ENCODE measurements around the gene NEDD4L.

The NEDD4L gene

GRCh38 chr18:58241026-58241679 is 197.1 kb downstream of the NEDD4L start:
- no peaks in the 10 kb centered on the region for H3K27me3 Mint-ChIP-seq
- no peaks in the 10 kb centered on the region for H3K9me3 Mint-ChIP-seq
- H3K4me1 Mint-ChIP-seq (ENCODE audit: low read depth in 2 of 2) = no peaks in the 10 kb centered on the region
- H3K36me3 Mint-ChIP-seq (ENCODE audit: insufficient read depth) = no peaks in the 10 kb centered on the region
- ATAC-seq (replicated peaks) = no peak
- DNase-seq = no peak
- H3K27ac Mint-ChIP-seq = no peak overlapping the region
- no peak overlapping the region for H3K4me3 Mint-ChIP-seq

- no peak for DNase-seq
- Mint-ChIP-seq H3K4me1 (ENCODE audit: low read depth in 2 of 2) (no peaks in the 10 kb centered on the region), H3K9me3 (no peaks in the 10 kb centered on the region)
Observed at GRCh38 chr18:58241877-58242276, 197.9 kb downstream of the NEDD4L start.

DNA sequence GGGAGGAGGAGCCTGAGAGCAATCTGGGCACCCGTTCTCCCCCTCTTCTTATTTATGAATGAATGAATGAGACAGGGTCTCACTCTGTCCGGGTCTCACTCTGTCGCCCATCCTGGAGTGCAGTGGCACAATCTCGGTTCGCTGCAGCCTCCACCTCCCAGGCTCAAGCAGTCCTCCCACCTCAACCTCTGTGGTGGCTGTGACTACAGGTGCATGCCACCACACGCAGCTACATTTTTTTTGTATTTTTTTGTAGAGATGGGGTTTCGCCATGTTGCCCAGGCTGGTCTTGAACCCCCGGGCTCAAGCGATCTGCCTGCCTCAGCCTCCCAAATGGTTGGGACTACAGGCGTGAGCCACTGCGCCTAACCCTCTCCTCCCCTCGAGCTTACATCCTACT is 198.4 kb downstream of the NEDD4L start:
- Mint-ChIP-seq H3K4me1 (ENCODE audit: low read depth in 2 of 2) (no peaks in the 10 kb centered on the region), H3K9me3 (no peaks in the 10 kb centered on the region), H3K27ac (no peak overlapping the region), H3K4me3 (no peak overlapping the region), H3K27me3 (peaks cover 0 to under 1% of the 10 kb centered on the region in 2 donors), H3K36me3 (ENCODE audit: insufficient read depth) (no peaks in the 10 kb centered on the region)
- DNase-seq = no peak
- no peak for ATAC-seq (replicated peaks)

More at GRCh38 chr18:58241877-58242276, 197.9 kb downstream of the NEDD4L start:
- Mint-ChIP-seq H3K4me3 (no peak overlapping the region), H3K36me3 (ENCODE audit: insufficient read depth) (no peaks in the 10 kb centered on the region), H3K27ac (no peak overlapping the region), H3K27me3 (no peaks in the 10 kb centered on the region)
- no peak for ATAC-seq (replicated peaks)

DNA sequence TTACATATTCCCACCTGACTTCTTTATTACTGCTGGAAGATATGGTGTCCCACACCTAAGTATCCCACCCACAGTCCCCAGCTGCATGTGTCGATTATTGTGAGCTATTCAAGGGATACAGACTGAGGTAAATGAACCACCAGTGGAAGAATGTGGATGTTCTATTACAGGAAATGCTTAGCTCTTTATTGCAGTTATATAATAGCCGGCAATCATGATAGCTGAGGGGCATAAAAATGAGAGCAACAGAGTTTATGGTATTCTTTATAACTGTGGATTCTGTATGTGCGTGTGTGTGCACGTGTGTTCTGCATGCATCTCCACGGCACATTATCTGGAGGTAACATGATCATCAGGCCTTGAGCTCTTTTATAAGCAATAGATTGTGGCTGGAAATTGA is 198.9 kb downstream of the NEDD4L start:
- DNase-seq (no peak), ATAC-seq (replicated peaks) (no peak)
- Mint-ChIP-seq H3K36me3 (ENCODE audit: insufficient read depth) (no peaks in the 10 kb centered on the region), H3K27me3 (peaks cover 0 to 6% of the 10 kb centered on the region in 2 donors), H3K27ac (no peak overlapping the region), H3K4me1 (ENCODE audit: low read depth in 2 of 2) (no peaks in the 10 kb centered on the region), H3K4me3 (no peak overlapping the region), H3K9me3 (no peaks in the 10 kb centered on the region)

- H3K27me3 Mint-ChIP-seq = peaks cover 0 to 6% of the 10 kb centered on the region in 2 donors
- H3K36me3 Mint-ChIP-seq (ENCODE audit: insufficient read depth) = no peaks in the 10 kb centered on the region
- no peak for ATAC-seq (replicated peaks)
- no peak overlapping the region for H3K4me3 Mint-ChIP-seq
- no peaks in the 10 kb centered on the region for H3K4me1 Mint-ChIP-seq (ENCODE audit: low read depth in 2 of 2)
- no peak overlapping the region for H3K27ac Mint-ChIP-seq
- H3K9me3 Mint-ChIP-seq = no peaks in the 10 kb centered on the region
- DNase-seq = no peak
Observed at GRCh38 chr18:58243401-58243800, 199.4 kb downstream of the NEDD4L start.

- Mint-ChIP-seq H3K36me3 (ENCODE audit: insufficient read depth) (no peaks in the 10 kb centered on the region), H3K4me1 (ENCODE audit: low read depth in 2 of 2) (no peaks in the 10 kb centered on the region), H3K4me3 (no peak overlapping the region), H3K27me3 (peaks cover 0 to 15% of the 10 kb centered on the region in 2 donors), H3K27ac (no peak overlapping the region), H3K9me3 (no peaks in the 10 kb centered on the region)
- ATAC-seq (replicated peaks) (no peak), DNase-seq (no peak)
Observed at GRCh38 chr18:58247363-58247834, 203.4 kb downstream of the NEDD4L start.

- Mint-ChIP-seq H3K27me3 (peaks cover 0 to 15% of the 10 kb centered on the region in 2 donors), H3K4me3 (no peak overlapping the region), H3K4me1 (ENCODE audit: low read depth in 2 of 2) (no peaks in the 10 kb centered on the region), H3K36me3 (ENCODE audit: insufficient read depth) (no peaks in the 10 kb centered on the region), H3K9me3 (no peaks in the 10 kb centered on the region), H3K27ac (no peak overlapping the region)
- DNase-seq (no peak), ATAC-seq (replicated peaks) (no peak)
Observed at GRCh38 chr18:58249712-58250111, 205.7 kb downstream of the NEDD4L start.

- no peak for ATAC-seq (replicated peaks)
- no peak for DNase-seq
- no peaks in the 10 kb centered on the region for H3K36me3 Mint-ChIP-seq (ENCODE audit: insufficient read depth)
- peaks cover 0 to 15% of the 10 kb centered on the region in 2 donors for H3K27me3 Mint-ChIP-seq
- no peak overlapping the region for H3K27ac Mint-ChIP-seq
- H3K9me3 Mint-ChIP-seq = no peaks in the 10 kb centered on the region
- no peaks in the 10 kb centered on the region for H3K4me1 Mint-ChIP-seq (ENCODE audit: low read depth in 2 of 2)
- no peak overlapping the region for H3K4me3 Mint-ChIP-seq
Observed at GRCh38 chr18:58251416-58251815, 207.4 kb downstream of the NEDD4L start.

DNA sequence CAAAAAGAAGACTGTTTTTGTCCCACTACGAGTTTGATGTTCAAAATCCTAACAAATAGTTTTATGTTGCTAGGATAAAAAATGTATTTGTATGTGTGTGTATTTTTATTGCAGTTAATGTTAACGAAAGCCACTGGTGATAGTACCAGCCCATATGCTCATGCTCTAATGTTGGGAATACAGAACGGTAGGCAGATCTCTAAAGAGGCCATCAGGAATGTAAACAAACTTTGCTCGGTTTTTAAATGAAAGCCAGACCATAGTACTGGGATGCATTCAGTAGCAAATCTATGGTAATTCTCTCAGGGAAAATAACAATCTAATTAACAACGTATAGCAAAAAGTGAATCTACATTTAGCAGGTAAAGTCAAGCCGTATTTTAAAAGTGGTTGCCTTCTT is 208.1 kb downstream of the NEDD4L start:
- Mint-ChIP-seq H3K9me3 (no peaks in the 10 kb centered on the region), H3K27me3 (peaks cover 0 to 15% of the 10 kb centered on the region in 2 donors), H3K27ac (no peak overlapping the region), H3K4me3 (no peak overlapping the region), H3K36me3 (ENCODE audit: insufficient read depth) (no peaks in the 10 kb centered on the region), H3K4me1 (ENCODE audit: low read depth in 2 of 2) (no peaks in the 10 kb centered on the region)
- ATAC-seq (replicated peaks) (no peak), DNase-seq (no peak)

GRCh38 chr18:58253318-58253717 is 209.3 kb downstream of the NEDD4L start:
- H3K27ac Mint-ChIP-seq = no peak overlapping the region
- H3K4me3 Mint-ChIP-seq = no peak overlapping the region
- no peaks in the 10 kb centered on the region for H3K4me1 Mint-ChIP-seq (ENCODE audit: low read depth in 2 of 2)
- ATAC-seq (replicated peaks) (no peak), DNase-seq (no peak)
- no peaks in the 10 kb centered on the region for H3K36me3 Mint-ChIP-seq (ENCODE audit: insufficient read depth)
- no peaks in the 10 kb centered on the region for H3K9me3 Mint-ChIP-seq
- peaks cover 0 to 9% of the 10 kb centered on the region in 2 donors for H3K27me3 Mint-ChIP-seq

DNA sequence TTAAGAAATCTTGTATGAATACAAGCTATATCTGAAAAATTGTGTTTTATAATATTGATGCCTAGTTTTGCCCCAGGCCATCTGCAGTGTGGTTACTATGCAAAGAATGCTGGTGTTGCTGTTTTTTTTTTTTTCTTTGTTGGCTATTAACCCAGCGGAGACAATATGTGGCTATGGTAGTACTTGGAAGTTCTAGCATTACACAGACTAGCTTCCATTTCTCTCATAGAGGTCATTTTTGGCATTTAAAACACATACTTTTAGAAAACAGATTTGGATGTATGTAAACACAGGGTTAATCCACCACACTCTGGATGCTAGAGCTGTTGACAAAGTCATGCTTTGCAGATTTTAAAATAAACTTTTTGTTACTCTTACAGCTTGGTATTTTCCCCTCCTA is 209.8 kb downstream of the NEDD4L start:
- Mint-ChIP-seq H3K27me3 (peaks cover 0 to 9% of the 10 kb centered on the region in 2 donors), H3K9me3 (no peaks in the 10 kb centered on the region), H3K4me3 (no peak overlapping the region), H3K4me1 (ENCODE audit: low read depth in 2 of 2) (no peaks in the 10 kb centered on the region), H3K36me3 (ENCODE audit: insufficient read depth) (no peaks in the 10 kb centered on the region), H3K27ac (no peak overlapping the region)
- ATAC-seq (replicated peaks) (no peak), DNase-seq (no peak)

- H3K36me3 Mint-ChIP-seq (ENCODE audit: insufficient read depth) = no peaks in the 10 kb centered on the region
- DNase-seq (no peak), ATAC-seq (replicated peaks) (no peak)
- no peaks in the 10 kb centered on the region for H3K9me3 Mint-ChIP-seq
- H3K27ac Mint-ChIP-seq = no peak overlapping the region
- H3K4me1 Mint-ChIP-seq (ENCODE audit: low read depth in 2 of 2) = no peaks in the 10 kb centered on the region
- H3K27me3 Mint-ChIP-seq = peaks cover 0 to 9% of the 10 kb centered on the region in 2 donors
- H3K4me3 Mint-ChIP-seq = no peak overlapping the region
Observed at GRCh38 chr18:58254873-58255511, 211.0 kb downstream of the NEDD4L start.

- H3K36me3 Mint-ChIP-seq (ENCODE audit: insufficient read depth) = no peaks in the 10 kb centered on the region
- no peaks in the 10 kb centered on the region for H3K4me1 Mint-ChIP-seq (ENCODE audit: low read depth in 2 of 2)
- H3K9me3 Mint-ChIP-seq = no peaks in the 10 kb centered on the region
- no peak for ATAC-seq (replicated peaks)
- H3K27ac Mint-ChIP-seq = no peak overlapping the region
- H3K4me3 Mint-ChIP-seq = no peak overlapping the region
- peaks cover 0 to 5% of the 10 kb centered on the region in 2 donors for H3K27me3 Mint-ChIP-seq
- DNase-seq = no peak
Observed at GRCh38 chr18:58255701-58256311, 211.8 kb downstream of the NEDD4L start.
